Measurements from ENCODE around the gene GFPT2.

The GFPT2 gene

GRCh38 chr5:180373454-180373853, 20.3 kb upstream of the GFPT2 start:
- H3K36me3 ChIP-seq, result no peaks in the 10 kb centered on the region
- DNase-seq, result no peak
- H3K27me3 ChIP-seq, result peaks cover 0 to 3% of the 10 kb centered on the region in 2 donors
- no peak for TF ChIP-seq CTCF (IDR thresholded peaks at IDR 0.05)
- intact Hi-C loops (cut with DNase I; ENCODE audit: low total_unique reads), result no loop called here
- no peaks in the 10 kb centered on the region for H3K9me3 ChIP-seq
- no peak overlapping the region for H3K4me3 ChIP-seq
- H3K27ac ChIP-seq, result no peak overlapping the region
- peaks cover 0 to 5% (median 3%) of the 10 kb centered on the region in 4 donors for H3K4me1 ChIP-seq

- peaks cover 0 to 3% of the 10 kb centered on the region in 2 donors for H3K27me3 ChIP-seq
- H3K9me3 ChIP-seq, result no peaks in the 10 kb centered on the region
- no peak for DNase-seq
- no peak overlapping the region for H3K27ac ChIP-seq
- intact Hi-C loops (cut with DNase I; ENCODE audit: low total_unique reads), result no loop called here
- no peak overlapping the region for H3K4me3 ChIP-seq
- H3K36me3 ChIP-seq, result no peaks in the 10 kb centered on the region
- no peak for TF ChIP-seq CTCF (IDR thresholded peaks at IDR 0.05)
- H3K4me1 ChIP-seq, result no peaks in the 10 kb centered on the region
Measured at GRCh38 chr5:180371949-180372348, 18.8 kb upstream of the GFPT2 start.

GRCh38 chr5:180370861-180371641, 17.9 kb upstream of the GFPT2 start:
- H3K36me3 ChIP-seq, result no peaks in the 10 kb centered on the region
- no peak for TF ChIP-seq CTCF (IDR thresholded peaks at IDR 0.05)
- intact Hi-C loops (cut with DNase I; ENCODE audit: low total_unique reads), result no loop called here
- peaks cover 0 to 8% (median 3%) of the 10 kb centered on the region in 4 donors for H3K4me1 ChIP-seq
- no peak overlapping the region for H3K4me3 ChIP-seq
- H3K9me3 ChIP-seq, result no peaks in the 10 kb centered on the region
- peaks cover 0 to 3% of the 10 kb centered on the region in 2 donors for H3K27me3 ChIP-seq
- no peak overlapping the region for H3K27ac ChIP-seq
- no peak for DNase-seq

- H3K36me3 ChIP-seq, result no peaks in the 10 kb centered on the region
- no peak for TF ChIP-seq CTCF (IDR thresholded peaks at IDR 0.05)
- H3K9me3 ChIP-seq, result no peaks in the 10 kb centered on the region
- H3K27me3 ChIP-seq, result peaks cover 0 to 3% of the 10 kb centered on the region in 2 donors
- no peak overlapping the region for H3K27ac ChIP-seq
- intact Hi-C loops (cut with DNase I; ENCODE audit: low total_unique reads), result no loop called here
- no peak for DNase-seq
- no peak overlapping the region for H3K4me3 ChIP-seq
- peaks cover 0 to 10% (median 4%) of the 10 kb centered on the region in 4 donors for H3K4me1 ChIP-seq
Measured at GRCh38 chr5:180367991-180368390, 14.9 kb upstream of the GFPT2 start.

- Histone ChIP-seq H3K9me3 (no peaks in the 10 kb centered on the region), H3K27ac (no peak overlapping the region), H3K36me3 (no peaks in the 10 kb centered on the region), H3K27me3 (peaks cover 0 to 3% of the 10 kb centered on the region in 2 donors), H3K4me3 (no peak overlapping the region), H3K4me1 (peaks cover 0 to 10% (median 4%) of the 10 kb centered on the region in 4 donors)
- intact Hi-C loops (cut with DNase I; ENCODE audit: low total_unique reads), result no loop called here
- no peak for DNase-seq
- no peak for TF ChIP-seq CTCF (IDR thresholded peaks at IDR 0.05)
Measured at GRCh38 chr5:180367300-180367699, 14.2 kb upstream of the GFPT2 start.

Measured in tibial artery (tissue), 4 donors.